ENCODE results near the gene GLO1. TPM values are rescaled to one million over a fixed set of nuclear protein-coding genes. Genes with fewer than 3 reads are reported as not detected.
A peak's percentile ranks its signal among the peaks of the same experiment; 100 is the strongest.

GLO1 gene
- total and polyA plus RNA-seq, 9 of the 15 experiments (the other 6 are each of a cell fraction or from before 2014, with no cell fraction given), result 155 to 331 (median 203) TPM

GRCh38 chr6:38686270-38687042 is 16.5 kb downstream of the GLO1 start:
- Histone ChIP-seq H3K36me3 (ENCODE audit: control insufficient read depth, insufficient read depth, low read length) (peaks cover 60% of the 10 kb centered on the region), H3K4me2 (ENCODE audit: insufficient read depth, low read length) (no peak overlapping the region), H3K4me3 (no peak overlapping the region), H3K9ac (ENCODE audit: insufficient read depth in 1 of 2, low read depth in 2 of 2, low read length in 2 of 2) (no peak overlapping the region), H3K27ac (ENCODE audit: extremely low read depth, low read depth, low read length) (no peak overlapping the region), H3K9me1 (ENCODE audit: control insufficient read depth, insufficient read depth, low read length) (no peaks in the 10 kb centered on the region), H2AFZ (ENCODE audit: low read depth, low read length) (no peak overlapping the region), H3K79me2 (ENCODE audit: control insufficient read depth, insufficient read depth, low read length) (peaks cover 68% of the 10 kb centered on the region), H3K27me3 (ENCODE audit: control insufficient read depth in 2 of 2, insufficient read depth in 2 of 2, low read length in 2 of 2) (no peaks in the 10 kb centered on the region), H4K20me1 (replicated peaks; ENCODE audit: control insufficient read depth, insufficient read depth, low read length) (peaks cover 18% of the 10 kb centered on the region), H3K4me1 (replicated peaks in 1 of 2; ENCODE audit: control insufficient read depth in 2 of 2, insufficient read depth in 2 of 2, low read length in 2 of 2) (no peaks in the 10 kb centered on the region), H3K9me3 (replicated peaks; ENCODE audit: control insufficient read depth, insufficient read depth, low read depth, low read length) (no peaks in the 10 kb centered on the region)
- intact Hi-C loops (cut with micrococcal nuclease) (no loop called here), in situ Hi-C loops (cut with MboI) (no loop called here)
- no peak for FAIRE-seq
- ChIA-PET CTCF (ENCODE audit: low intra/inter-chr PET ratio) (no interaction called here), POLR2A (interaction anchor here (0.7 to 1.8 kb wide), 3 partner anchors 10 to 16 kb away, joined by 3 to 6 read pairs (median 3); partner anchors contain the start of gene GLO1)
- no peak for ATAC-seq
- WGBS (ENCODE audit: insufficient coverage, low coverage, missing lambda C conversion rate), result 97% methylated on average over 4 of the region's 4 CpGs
- BruUV-seq (replicated peaks), result no TSS peak
- no peak for DNase-seq (ENCODE audit: extremely low read depth in 1 of 4, low spot score in 3 of 4)
- TF ChIP-seq GTF2A2 (tag; IDR thresholded peaks at IDR 0.05) (no peak), STAT5A (IDR thresholded peaks at IDR 0.05; ENCODE audit: borderline replicate concordance, low read length) (no peak), DMBX1 (CRISPR knock-in tag; IDR thresholded peaks at IDR 0.05; ENCODE audit: borderline replicate concordance) (no peak), CCAR2 (IDR thresholded peaks at IDR 0.05; ENCODE audit: low read depth, low read length) (peak; percentile 91; the same call in 1 of the 2 replicates)

GRCh38 chr6:38684904-38685303 is 18.0 kb downstream of the GLO1 start:
- Histone ChIP-seq H3K9me1 (ENCODE audit: control insufficient read depth, insufficient read depth, low read length) (no peaks in the 10 kb centered on the region), H3K79me2 (ENCODE audit: control insufficient read depth, insufficient read depth, low read length) (peaks cover 52% of the 10 kb centered on the region), H3K4me2 (ENCODE audit: insufficient read depth, low read length) (no peak overlapping the region), H3K4me1 (replicated peaks in 1 of 2; ENCODE audit: control insufficient read depth in 2 of 2, insufficient read depth in 2 of 2, low read length in 2 of 2) (no peaks in the 10 kb centered on the region), H4K20me1 (replicated peaks; ENCODE audit: control insufficient read depth, insufficient read depth, low read length) (peaks cover 18% of the 10 kb centered on the region), H2AFZ (ENCODE audit: low read depth, low read length) (no peak overlapping the region), H3K27ac (ENCODE audit: extremely low read depth, low read depth, low read length) (no peak overlapping the region), H3K9me3 (replicated peaks; ENCODE audit: control insufficient read depth, insufficient read depth, low read depth, low read length) (no peaks in the 10 kb centered on the region), H3K36me3 (ENCODE audit: control insufficient read depth, insufficient read depth, low read length) (peaks cover 64% of the 10 kb centered on the region), H3K4me3 (no peak overlapping the region), H3K27me3 (ENCODE audit: control insufficient read depth in 2 of 2, insufficient read depth in 2 of 2, low read length in 2 of 2) (no peaks in the 10 kb centered on the region), H3K9ac (ENCODE audit: insufficient read depth in 1 of 2, low read depth in 2 of 2, low read length in 2 of 2) (no peak overlapping the region)
- DNase-seq (ENCODE audit: extremely low read depth in 1 of 4, low spot score in 3 of 4), result no peak
- POLR2A ChIA-PET, result interaction anchor here (0.8 kb wide), 1 partner anchor 737 kb away, joined by 3 read pairs; no protein-coding TSS in a partner anchor
- CTCF ChIA-PET (ENCODE audit: low intra/inter-chr PET ratio), result no interaction called here
- in situ Hi-C loops (cut with MboI) (no loop called here), intact Hi-C loops (cut with micrococcal nuclease) (no loop called here)
- FAIRE-seq, result no peak
- no peak for TF ChIP-seq ID3 (CRISPR knock-in tag; IDR thresholded peaks at IDR 0.05)
- peak; percentile 81; the same call in 1 of the 2 replicates for TF ChIP-seq ID3 (tag; IDR thresholded peaks at IDR 0.05)
- no peak for TF ChIP-seq ARID2 (IDR thresholded peaks at IDR 0.05)
- no peak for TF ChIP-seq TRIM24 (IDR thresholded peaks at IDR 0.05)
- TF ChIP-seq ZSCAN32 (CRISPR knock-in tag; IDR thresholded peaks at IDR 0.05), result no peak
- TF ChIP-seq ATF6 (CRISPR knock-in tag; IDR thresholded peaks at IDR 0.05), result no peak
- no peak for TF ChIP-seq EWSR1 (IDR thresholded peaks at IDR 0.05; ENCODE audit: borderline replicate concordance, low read depth, partially characterized antibody)
- no peak for TF ChIP-seq NFIX (CRISPR knock-in tag; IDR thresholded peaks at IDR 0.05; ENCODE audit: low read depth)
- BruUV-seq (replicated peaks), result no TSS peak
- WGBS (ENCODE audit: insufficient coverage, low coverage, missing lambda C conversion rate), result 84% methylated on average over 3 of the region's 3 CpGs
- no peak for ATAC-seq
